Rectal smooth muscle tissue (tissue), 1 donor: ENCODE results near the gene PLEKHA8.
"Not testable (repeated sequence)": the region's sequence is repeated elsewhere in the genome, so short reads cannot be mapped to it uniquely, and the experiment has no call there.

Experiments
- H3K27ac ChIP-seq: one replicate; pipeline ENCODE4 v1.7.0; 2013; ENCODE audit warnings: low read depth, low read length, inconsistent platforms
- H3K27me3 ChIP-seq: one replicate; pipeline ENCODE4 v1.7.0; 2013; ENCODE audit warnings: low read length; ENCODE audit not compliant: control insufficient read depth, insufficient read depth
- H3K36me3 ChIP-seq: one replicate; pipeline ENCODE4 v1.7.0; 2013; ENCODE audit warnings: low read length; ENCODE audit not compliant: control insufficient read depth, insufficient read depth
- H3K4me1 ChIP-seq: one replicate; pipeline ENCODE4 v1.7.0; 2013; ENCODE audit warnings: low read length; ENCODE audit not compliant: control insufficient read depth, insufficient read depth
- H3K4me3 ChIP-seq: one replicate; pipeline ENCODE4 v1.7.0; 2013; ENCODE audit warnings: low read length
- H3K9ac ChIP-seq: one replicate; pipeline ENCODE4 v1.7.0; 2013; ENCODE audit warnings: low read length

The PLEKHA8 gene

GRCh38 chr7:30091987-30092386 lies 63.8 kb downstream of the PLEKHA8 start:
- Histone ChIP-seq H3K36me3 (no peaks in the 10 kb centered on the region), H3K27ac (no peak overlapping the region)

GRCh38 chr7:30093420-30093952 lies 65.3 kb downstream of the PLEKHA8 start:
- no peaks in the 10 kb centered on the region for H3K27me3 ChIP-seq

More at GRCh38 chr7:30091987-30092386, 63.8 kb downstream of the PLEKHA8 start:
- Histone ChIP-seq H3K9ac (no peak overlapping the region), H3K4me1 (no peaks in the 10 kb centered on the region), H3K4me3 (no peak overlapping the region), H3K27me3 (no peaks in the 10 kb centered on the region)

GRCh38 chr7:30098599-30098998 lies 70.4 kb downstream of the PLEKHA8 start:
- H3K27ac ChIP-seq, H3K36me3 ChIP-seq, H3K4me1 ChIP-seq, H3K27me3 ChIP-seq, H3K4me3 ChIP-seq, H3K9ac ChIP-seq: not testable (repeated sequence)

More at GRCh38 chr7:30093420-30093952, 65.3 kb downstream of the PLEKHA8 start:
- Histone ChIP-seq H3K4me3 (no peak overlapping the region), H3K9ac (no peak overlapping the region), H3K27ac (no peak overlapping the region), H3K4me1 (no peaks in the 10 kb centered on the region), H3K36me3 (no peaks in the 10 kb centered on the region)

- H3K9ac ChIP-seq = no peak overlapping the region
- H3K4me1 ChIP-seq = no peaks in the 10 kb centered on the region
- H3K27me3 ChIP-seq = no peaks in the 10 kb centered on the region
- no peaks in the 10 kb centered on the region for H3K36me3 ChIP-seq
- no peak overlapping the region for H3K27ac ChIP-seq
- no peak overlapping the region for H3K4me3 ChIP-seq
Observed at GRCh38 chr7:30102281-30102680, 74.1 kb downstream of the PLEKHA8 start.

DNA sequence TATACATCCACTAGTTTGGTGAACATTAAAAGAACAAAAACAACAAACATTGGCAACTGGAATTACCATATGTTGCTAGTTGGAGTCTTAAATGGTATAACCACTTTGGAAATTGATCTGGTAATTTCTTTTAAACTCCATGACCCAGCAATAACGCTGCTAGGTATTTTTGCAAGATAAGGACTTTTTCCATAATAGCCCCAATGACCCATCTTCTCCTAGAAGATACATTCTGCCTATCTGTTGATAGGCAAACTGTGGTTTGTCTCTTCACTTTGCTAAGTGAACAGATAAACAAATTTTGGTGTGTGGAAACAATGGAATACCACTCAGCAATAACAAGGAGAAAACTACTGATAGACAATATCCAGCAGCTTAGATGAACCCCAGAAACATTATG lies 75.9 kb downstream of the PLEKHA8 start:
- Histone ChIP-seq H3K4me1 (no peaks in the 10 kb centered on the region), H3K9ac (no peak overlapping the region), H3K27ac (no peak overlapping the region), H3K36me3 (no peaks in the 10 kb centered on the region), H3K4me3 (no peak overlapping the region), H3K27me3 (no peaks in the 10 kb centered on the region)

DNA sequence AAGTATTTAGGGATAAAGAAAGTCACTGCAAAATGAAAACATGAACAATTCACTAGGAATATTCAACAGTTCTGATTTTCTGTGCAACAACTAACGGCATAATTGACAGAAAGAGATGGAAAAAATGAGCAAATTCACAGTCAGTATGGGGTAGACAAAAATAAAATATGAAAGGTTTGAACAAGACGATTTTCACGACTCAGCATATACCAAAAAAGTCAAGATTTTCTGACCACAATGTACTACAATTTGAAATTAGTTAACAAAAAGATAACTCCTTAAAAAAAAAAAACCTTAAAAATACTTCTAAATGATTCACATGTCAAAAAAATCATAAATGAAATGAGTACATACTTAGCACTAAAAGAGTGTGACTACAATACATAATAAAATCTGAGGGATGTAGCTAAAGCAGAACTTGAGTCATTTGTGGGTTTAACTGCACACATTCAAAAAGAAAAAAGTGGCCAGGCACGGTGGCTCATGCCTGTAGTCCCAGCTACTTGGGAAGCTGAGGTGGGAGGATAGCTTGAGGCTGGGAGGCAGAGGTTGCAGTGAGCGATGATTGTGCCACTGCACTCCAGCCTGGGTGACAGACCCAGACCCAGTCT lies 84.0 kb downstream of the PLEKHA8 start:
- Histone ChIP-seq H3K9ac (no peak overlapping the region), H3K36me3 (no peaks in the 10 kb centered on the region), H3K4me1 (no peaks in the 10 kb centered on the region), H3K4me3 (no peak overlapping the region), H3K27ac (no peak overlapping the region), H3K27me3 (no peaks in the 10 kb centered on the region)

GRCh38 chr7:30113144-30113543 lies 84.9 kb downstream of the PLEKHA8 start:
- H3K9ac ChIP-seq = no peak overlapping the region
- no peaks in the 10 kb centered on the region for H3K36me3 ChIP-seq
- no peaks in the 10 kb centered on the region for H3K27me3 ChIP-seq
- H3K4me1 ChIP-seq = no peaks in the 10 kb centered on the region
- H3K4me3 ChIP-seq = no peak overlapping the region
- no peak overlapping the region for H3K27ac ChIP-seq

DNA sequence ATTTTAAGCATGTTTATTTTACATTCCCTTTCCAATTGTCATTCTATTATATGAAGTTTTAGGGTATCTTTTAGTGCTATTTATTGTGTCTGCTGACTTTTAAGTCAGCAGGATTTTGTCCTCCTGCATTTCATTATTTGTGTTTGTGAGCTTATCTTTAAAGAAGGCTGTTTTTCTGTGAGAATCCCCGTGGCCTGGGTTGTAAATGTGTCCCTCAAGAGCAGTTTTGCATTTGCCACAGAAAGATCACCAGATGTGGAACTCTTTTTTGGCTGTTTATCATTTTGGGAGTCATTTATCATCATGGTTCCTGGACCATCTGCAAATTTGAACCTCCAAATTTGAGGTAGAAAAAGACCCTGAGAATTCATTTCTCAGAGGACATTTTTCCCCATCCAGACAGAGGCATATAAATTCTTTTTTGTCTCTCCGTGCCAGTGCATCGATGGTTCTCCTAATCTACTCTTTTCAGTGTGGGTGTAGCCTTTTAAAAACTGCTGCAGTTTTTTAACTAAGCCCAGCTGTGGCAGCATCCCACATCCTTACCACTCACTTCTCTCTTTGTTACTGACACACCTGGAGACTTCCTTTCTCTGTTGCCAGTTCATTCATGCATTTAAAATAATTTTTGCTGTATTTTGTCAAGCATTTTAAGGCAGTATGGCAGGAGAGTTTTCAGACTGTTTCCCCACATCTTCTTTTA lies 86.5 kb downstream of the PLEKHA8 start:
- Histone ChIP-seq H3K4me1 (no peaks in the 10 kb centered on the region), H3K4me3 (no peak overlapping the region), H3K27ac (no peak overlapping the region), H3K27me3 (no peaks in the 10 kb centered on the region), H3K36me3 (no peaks in the 10 kb centered on the region), H3K9ac (no peak overlapping the region)

- H3K4me1 ChIP-seq = no peaks in the 10 kb centered on the region
- H3K27me3 ChIP-seq = no peaks in the 10 kb centered on the region
- no peak overlapping the region for H3K4me3 ChIP-seq
- H3K9ac ChIP-seq = no peak overlapping the region
- no peaks in the 10 kb centered on the region for H3K36me3 ChIP-seq
- no peak overlapping the region for H3K27ac ChIP-seq
Observed at GRCh38 chr7:30115709-30116297, 87.6 kb downstream of the PLEKHA8 start.

- no peak overlapping the region for H3K27ac ChIP-seq
- no peaks in the 10 kb centered on the region for H3K27me3 ChIP-seq
- H3K4me1 ChIP-seq = no peaks in the 10 kb centered on the region
- no peaks in the 10 kb centered on the region for H3K36me3 ChIP-seq
- H3K4me3 ChIP-seq = no peak overlapping the region
- no peak overlapping the region for H3K9ac ChIP-seq
Observed at GRCh38 chr7:30116771-30117170, 88.6 kb downstream of the PLEKHA8 start.

DNA sequence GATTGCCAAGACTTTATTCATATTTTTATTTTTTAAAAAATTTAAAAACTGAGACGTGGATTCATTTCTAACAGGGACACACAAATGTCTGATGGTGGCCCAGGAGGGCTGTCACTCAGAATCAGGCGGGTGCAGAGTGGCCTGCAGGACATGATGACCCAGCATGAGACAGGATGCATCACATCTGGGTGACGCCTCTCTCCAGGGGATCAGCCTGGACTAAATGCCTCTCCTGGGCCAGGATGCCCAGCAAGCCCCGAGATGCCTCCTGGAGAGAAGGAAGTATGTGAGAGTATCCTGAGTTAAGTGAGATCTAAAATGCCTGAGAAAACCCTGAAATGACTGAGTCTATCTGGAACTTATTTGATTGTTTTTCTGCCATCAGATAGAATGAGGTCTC lies 89.7 kb downstream of the PLEKHA8 start:
- Histone ChIP-seq H3K9ac (no peak overlapping the region), H3K36me3 (no peaks in the 10 kb centered on the region), H3K4me3 (no peak overlapping the region), H3K4me1 (no peaks in the 10 kb centered on the region), H3K27me3 (no peaks in the 10 kb centered on the region), H3K27ac (no peak overlapping the region)

- H3K4me1 ChIP-seq = no peaks in the 10 kb centered on the region
- no peaks in the 10 kb centered on the region for H3K27me3 ChIP-seq
- no peak overlapping the region for H3K9ac ChIP-seq
- H3K4me3 ChIP-seq = no peak overlapping the region
- no peak overlapping the region for H3K27ac ChIP-seq
- H3K36me3 ChIP-seq = no peaks in the 10 kb centered on the region
Observed at GRCh38 chr7:30119890-30120577, 91.8 kb downstream of the PLEKHA8 start.
